SIG-M5 (cell line): Measurements from ENCODE around the gene TMPRSS13.

Experiments used
- DNase-seq: peaks from one replicate; lab custom pipeline; 2025; lab: John Stamatoyannopoulos, UW

The TMPRSS13 gene

DNA sequence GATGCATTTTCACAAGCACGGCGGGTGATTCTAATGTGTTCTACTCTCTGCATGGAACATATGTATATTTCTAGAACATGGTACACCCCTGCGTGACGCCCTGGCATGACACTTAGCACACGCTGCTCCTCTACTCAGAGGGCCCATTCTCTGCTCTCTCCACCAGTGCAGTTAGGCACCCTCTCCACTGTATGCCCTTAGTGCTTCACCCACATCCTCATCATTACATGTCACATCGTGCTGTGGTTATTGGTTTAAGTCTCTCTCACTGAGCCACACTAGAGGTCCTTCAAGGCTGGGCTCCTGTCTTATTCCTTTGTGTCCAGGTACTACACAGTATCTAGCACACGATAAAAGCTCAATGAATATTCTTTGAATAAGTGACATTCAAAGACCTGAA, 16.7 kb downstream of the TMPRSS13 start:
- no peak for DNase-seq

DNA sequence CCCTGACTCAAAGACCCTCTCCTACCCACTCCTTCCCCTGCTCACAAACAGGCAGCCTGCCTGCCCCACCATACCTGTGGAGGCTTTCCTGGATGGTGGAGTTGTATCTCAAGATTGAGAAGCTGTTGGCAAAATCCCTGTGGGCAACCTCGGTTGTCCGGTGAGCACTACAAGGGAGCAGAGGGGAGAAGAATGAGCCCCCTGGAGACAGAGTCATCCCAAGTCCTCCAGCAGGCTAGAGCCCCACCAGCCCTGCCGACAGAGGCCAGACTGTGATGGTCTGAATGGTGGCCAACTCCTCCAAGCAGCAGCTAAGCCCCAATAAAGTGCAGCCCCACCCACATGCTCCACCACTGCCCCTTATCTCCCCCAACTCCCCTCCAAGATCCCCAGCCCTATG, 17.5 kb downstream of the TMPRSS13 start:
- no peak for DNase-seq

DNA sequence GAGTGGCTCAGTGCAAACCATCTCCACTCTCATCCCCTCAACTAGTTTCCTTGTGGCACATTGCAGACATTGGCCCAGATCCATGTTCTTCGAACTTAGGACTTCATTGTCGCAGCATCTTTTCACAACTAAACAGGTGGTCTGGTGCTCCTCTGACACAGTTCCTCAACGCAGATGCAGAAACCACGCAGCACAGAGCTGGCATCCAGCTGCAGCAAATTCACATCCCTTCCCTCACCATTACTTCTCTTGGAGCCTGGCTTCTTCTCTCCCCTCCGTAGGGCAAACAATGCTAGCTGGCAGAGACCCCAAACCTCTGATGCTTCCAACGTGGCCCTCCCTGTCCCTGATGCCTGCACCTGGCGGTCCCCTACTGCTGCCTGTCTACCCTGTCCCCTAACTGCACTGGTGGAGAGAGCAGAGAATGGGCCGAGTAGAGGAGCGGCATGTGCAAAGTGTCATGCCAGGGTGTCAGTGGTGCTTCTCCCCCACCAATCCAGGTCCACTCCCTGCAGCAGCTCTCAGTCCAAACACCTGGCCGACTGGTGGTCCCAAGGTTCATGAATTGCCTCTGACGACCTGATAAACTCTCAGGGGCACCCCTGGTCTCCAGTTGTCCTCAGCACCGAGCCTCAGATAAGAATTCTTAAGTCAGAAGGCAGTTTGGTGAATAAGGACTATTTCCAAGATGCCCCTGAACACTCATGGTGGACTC, 18.1 kb downstream of the TMPRSS13 start:
- no peak for DNase-seq

DNA sequence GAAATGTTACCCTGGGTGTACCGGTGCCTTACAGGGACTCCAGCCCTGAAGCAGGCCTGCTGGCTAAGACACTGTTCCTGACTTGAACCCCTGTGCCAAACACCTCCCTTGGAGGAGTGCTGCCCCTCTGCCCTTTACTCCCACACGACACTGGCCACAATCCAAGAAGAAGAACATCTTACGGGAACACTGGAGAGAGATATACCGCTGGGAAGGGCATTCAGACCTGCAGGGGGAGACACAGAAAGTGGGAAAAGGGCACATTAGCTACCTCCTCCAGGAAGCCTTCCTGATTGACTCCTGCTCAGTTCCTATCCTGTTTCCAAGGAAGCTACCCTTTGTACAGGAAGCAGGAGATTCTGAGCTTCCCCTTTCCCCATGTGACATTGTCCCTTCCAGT, 18.7 kb downstream of the TMPRSS13 start:
- DNase-seq = no peak

DNA sequence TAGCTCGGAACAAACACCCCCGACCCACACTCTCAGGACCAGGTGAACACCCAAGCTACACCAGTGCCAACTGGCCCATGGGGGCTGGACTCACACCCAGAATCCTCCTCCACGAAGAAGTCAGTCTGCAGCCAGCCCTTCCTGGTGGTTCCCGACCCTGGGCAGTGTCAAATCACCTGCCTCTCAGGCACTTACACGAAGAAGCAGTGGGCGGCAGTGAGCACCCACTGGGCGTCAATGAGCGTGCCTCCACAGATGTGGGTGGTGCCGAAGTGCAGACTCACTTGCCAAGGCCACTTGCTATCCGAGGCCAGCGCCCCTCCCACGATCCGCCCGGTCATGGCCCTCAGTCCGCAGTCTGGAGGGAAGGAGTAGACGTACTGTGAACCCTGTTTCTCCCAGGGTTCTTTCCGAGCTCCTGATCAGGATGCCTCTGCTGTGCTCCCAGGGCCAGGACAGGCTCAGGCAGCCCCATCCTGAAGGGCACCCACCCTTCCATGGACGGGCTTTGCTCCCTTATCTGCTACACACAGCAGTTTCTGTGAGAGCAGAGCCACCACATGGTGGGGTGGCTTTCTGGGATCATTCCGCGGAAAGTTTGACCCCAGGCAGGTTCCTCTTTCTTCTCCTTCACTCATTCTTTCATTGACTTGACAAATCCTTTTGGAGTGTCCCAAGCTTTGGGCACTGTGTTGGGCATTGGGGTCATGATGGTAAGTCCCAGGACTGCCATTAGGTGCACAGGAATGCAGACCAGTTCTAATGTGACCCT, 19.4 kb downstream of the TMPRSS13 start:
- no peak for DNase-seq

DNA sequence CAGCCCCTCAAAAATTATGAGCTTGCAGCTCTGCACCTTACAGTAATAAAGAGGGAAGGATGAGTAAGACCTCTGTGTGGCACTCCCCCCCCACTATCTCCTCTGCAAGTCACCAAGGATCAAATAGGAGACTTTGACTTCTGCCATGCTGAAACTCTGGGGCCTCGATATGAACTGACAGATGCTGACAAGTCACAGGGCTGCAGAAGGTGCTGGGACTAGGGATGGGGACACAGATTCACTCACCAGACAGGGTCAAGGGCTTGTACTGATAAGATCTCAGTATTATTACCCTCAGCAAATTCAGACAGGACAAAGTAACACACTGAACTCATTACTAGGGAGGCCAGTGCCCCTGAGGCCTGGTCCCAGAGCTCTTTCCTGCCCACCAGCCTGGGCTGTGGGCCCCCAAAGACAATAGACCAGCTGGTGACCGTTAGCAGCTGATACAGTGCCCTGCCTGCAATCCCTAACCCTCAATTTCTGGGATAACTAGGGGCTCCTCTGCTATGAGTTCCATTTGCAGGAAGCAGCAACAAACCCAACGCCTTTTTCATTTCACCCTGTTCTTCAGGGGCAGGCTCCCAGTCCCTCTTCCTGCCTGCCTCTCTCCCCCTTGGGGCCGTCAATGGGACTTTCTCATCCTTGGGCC, 20.1 kb downstream of the TMPRSS13 start:
- DNase-seq = no peak

DNA sequence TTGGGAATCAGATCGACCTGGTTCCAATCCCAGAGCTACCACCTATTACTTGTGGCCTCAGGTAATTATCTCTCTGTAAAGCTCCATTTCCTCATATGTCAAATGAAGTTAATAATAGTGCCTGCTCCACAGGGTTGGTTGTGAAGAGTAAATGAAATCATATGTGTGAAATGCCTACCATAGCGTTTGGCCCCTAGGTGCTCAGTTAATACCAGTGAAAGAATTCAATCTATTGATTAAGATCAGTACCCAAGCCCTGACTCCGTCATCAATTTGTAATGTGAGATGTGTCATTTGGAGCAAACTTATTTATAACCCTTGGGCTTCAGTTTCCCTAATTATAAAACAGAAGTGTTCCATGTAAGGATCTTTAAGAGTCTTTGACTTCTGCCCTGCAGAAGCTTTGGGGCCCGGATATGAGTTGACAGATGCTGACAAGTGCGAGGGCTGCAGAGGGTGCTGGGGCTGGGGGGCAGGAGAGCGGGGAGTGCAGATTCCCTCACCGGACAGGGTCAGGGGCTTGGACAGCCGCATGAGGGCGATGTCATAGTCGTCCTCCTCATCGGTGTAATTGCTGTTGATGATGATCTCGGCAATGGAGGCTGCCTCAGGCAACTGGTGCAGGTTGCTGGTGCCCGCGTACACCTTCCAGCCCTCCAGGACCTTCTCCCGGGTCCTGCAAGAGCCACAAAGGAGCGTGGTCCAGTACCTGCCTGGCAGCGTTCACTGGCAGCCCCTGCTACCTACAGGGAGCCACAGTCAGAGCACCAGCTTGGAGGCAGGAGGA, 20.9 kb downstream of the TMPRSS13 start:
- DNase-seq = no peak

DNA sequence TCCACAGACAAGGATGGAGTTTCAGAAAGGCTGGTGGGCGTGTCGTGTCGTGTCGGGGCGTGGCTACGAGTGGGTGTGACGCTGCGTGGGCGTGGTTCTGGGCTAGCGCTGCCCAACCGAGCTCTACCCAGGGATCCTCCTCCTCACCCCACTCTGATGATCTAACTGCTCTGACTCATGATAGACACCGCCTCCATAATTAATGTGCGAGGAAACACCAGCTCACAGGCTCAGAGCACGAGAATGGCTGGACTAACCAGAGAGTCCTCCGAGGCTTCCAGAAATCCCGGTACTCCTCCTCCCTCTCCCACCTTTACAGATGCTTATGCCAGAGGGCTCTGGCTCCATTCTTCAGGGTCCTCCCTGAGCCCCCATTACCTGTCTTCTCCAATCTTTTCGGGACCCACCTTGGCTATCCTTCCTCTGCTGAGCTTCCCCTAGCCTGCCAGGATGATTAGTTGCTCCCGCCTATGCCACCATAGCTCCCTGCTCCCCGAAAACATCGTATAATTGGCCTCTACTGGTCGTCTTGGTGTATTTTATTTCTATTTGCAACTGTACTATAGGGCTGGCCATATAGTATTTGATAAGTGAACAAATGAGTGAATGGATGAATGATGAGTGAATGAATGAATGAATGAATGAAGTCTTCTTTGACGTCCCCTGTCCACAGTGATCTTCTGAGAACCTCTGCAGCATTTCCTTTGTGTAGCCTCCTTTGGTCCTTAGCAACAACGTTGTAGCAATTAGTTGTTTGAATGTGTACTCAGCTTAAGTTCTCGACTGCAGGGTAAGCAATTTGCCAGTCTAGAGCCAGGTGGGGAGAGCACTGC, 21.7 kb downstream of the TMPRSS13 start:
- DNase-seq = peak; percentile 45

DNA sequence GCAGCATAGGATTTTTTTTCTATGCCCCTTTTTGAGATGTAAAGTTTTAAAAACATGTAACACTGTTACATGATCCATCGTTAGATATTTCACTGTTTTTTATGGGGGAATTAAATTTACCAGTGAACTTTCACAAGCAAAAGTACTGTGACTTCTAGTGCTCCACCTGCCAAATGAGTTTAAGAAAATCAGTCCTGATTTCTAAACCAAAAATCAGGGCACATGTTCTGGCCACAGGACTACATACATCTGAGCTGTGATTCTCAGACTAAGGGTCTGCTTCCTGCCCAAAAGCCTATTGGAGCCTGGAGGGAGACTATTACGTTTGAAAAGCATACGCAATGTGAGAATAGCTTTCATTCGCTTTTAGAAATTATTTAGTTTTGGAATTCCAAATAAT, 22.5 kb downstream of the TMPRSS13 start:
- DNase-seq = no peak

DNA sequence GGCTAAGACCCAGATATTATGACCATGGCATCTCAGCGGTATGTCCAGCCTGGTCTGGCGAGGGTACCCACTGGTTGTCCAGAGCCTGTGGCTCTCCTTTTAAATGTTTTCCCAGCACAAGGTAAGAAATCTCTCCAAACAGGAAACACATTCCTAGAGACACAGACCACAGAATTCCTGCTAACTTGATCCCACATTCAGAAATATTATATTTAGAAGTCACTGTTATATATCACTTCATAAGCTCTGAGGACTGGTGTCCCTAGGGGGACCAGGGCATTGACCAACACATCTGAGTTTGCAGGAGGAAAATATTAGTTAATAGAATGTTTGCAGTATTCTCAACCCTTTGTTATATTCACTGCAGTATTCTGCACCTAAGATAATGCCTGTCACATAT, 23.1 kb downstream of the TMPRSS13 start:
- DNase-seq = no peak

DNA sequence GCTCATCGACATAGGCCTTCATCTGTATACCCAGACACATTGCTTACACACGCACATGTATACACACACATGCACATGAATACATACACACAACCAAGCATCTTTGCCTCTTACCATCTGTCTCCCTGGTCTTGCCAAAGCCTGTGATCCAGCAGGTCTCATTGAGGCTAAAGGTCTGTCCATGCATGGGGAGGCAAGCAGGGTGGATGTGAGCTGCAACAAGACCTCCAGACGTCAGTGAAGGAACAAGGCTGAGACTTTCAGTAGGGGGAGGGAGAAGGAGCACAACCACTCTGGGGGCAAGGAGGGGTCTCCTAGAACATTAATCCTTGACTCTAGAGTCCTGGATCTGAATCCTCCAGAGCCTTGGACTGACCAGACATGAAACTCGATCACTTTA, 23.7 kb downstream of the TMPRSS13 start:
- no peak for DNase-seq

DNA sequence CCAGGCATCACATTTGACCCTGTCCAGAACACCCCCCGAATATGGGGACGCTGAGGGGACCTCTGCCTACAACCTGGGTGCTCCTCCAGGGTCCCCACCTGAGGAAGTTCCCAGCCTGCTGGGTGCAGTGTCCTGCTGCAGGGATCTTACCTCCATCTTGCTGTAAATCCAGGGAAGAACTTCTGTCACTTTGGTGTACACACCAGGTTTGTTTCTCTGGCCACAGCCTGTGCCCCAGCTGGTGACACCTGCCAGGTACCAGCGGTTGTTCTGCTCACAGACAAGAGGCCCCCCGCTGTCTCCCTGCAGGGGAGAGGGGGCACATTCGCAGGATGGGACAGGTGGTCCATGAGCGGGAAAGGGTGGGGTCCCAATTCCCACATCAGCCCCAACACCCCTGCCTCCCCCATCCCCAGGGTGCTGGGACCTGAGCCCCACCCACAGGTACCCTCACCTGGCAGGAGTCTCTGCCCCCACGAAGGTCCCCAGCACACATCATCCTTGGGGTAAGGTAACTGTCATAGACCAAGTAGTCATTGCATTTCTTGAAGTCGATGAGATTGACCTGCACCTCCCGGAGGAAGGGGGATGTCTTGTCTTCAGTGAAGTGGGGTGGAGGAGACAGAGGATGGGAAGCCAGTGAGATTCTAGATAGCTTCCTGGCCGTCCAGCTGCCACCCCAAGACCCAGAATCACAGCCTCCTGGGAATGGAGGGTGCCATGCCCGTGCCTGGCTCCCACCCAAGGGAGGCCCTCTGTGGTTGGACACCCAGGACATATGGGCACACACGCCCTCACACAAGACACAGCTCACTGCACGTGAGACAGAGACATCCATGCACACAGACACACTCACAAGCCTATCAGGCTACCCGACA, 25.5 kb downstream of the TMPRSS13 start:
- DNase-seq = no peak

DNA sequence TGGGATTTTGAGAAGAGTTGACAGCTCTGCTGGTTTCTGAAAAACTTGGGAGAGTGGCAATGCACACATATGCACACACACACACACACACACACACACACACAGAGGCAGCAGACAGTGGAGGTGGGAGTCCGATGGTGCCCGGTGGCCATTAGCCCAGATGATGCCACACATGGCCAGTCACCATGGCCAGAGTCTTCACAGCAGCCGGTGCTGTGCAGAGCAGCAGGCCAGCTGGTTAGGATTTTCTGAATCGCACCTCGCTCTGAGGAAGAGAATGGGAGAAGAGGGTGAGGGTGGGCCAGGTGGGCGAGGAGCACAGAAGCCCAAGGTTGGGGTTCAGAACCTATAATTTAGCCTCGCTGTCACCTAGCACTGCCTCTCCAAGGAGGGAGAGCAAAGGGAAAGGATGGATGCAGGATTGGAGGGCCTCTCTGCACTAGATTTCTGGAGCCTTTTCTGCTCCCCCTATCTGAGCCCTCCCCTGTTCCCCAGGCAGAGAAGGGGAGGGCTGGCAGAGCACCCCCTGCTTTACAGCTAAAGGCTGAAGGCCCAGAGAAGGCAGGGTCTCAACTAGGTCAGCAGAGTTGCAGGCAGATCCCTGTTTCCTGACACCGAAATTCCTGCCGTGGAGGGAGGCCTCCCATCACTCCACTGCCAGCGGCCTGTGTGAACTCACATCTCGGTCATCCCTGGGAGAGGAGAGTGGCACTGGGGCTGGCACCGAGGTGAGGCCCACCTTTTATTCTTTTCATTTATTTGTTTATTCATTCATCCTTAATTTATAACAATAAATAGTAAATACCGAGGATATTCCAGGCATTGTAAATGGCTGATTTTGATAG, 27.0 kb downstream of the TMPRSS13 start:
- DNase-seq = no peak

DNA sequence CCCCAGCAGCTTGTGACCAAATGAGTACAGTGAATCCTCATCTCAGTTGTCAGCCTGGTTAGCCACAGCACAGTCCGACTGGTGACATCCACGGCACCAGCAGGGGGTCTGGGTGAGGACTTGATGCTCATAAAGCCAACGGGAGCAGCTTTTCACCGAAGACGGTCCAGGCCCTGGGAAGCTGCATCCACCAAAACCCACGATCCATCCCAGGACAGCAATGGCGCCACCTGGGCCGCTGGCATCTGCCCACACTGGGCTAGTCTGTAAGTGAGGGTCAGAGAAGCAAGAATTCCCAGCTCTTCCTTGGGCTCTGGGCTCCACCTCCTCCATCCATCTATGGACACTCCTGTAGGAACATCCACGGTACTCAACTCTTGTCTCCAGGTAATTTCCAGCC, 27.6 kb downstream of the TMPRSS13 start:
- no peak for DNase-seq

DNA sequence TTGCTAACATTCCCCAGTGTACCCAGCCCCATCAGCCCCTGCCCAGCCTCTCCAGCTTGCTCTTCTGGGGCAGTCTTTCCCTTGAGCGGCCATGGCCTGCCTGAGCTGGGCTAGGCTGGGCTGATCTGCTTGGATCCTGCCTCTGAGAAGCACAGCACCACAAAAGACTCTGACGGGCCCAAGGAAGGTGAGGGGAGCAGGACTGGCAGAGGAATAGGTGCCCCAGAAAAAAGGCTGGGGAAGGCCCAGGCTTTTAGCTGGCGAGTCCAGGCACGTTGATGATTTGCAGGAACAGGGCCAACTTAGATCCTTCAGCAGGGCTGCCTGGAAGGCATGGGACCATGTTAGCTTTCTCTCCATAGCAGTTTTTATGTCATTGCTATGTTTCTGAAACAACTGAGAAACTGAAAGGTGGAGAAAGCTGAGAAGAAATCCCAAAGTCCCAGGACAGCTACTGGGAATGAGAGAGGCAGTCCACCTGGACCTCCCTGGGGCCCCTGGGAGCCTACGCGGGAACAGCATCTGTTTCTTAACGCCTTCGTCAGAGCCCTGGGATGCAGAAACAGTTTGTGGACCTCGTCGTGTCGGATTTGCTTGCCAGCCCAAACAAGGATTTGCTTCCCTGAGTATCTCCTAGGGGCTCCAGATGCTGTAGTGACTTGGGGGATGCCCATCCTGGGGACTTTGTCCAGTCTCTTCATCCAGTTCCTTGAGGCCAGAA, 28.3 kb downstream of the TMPRSS13 start:
- no peak for DNase-seq

DNA sequence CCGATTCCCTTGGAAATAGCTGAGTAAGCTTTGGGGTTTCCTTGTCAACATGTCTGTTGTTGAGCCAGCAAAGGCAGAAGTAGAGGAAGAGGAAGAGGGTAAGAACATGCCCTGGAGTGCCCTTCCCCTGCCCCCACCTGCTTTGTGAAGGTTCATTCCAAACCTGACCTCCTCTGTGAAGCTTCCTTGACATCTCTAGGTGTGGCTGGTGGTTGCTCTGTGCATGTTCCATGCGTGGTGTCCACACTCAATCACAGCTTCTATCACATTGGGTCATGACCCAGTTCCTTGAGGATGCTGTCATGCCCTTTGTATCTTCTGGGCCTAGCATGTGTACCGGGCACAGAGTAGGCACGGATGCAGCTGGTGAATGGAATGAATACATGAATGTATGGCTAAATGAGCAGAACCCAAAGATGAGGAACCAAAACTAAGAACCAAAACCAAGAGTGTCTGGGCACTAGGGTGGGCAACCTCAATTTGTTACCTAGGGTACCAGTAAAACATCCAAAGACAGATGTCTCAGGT, 29.0 kb downstream of the TMPRSS13 start:
- no peak for DNase-seq

DNA sequence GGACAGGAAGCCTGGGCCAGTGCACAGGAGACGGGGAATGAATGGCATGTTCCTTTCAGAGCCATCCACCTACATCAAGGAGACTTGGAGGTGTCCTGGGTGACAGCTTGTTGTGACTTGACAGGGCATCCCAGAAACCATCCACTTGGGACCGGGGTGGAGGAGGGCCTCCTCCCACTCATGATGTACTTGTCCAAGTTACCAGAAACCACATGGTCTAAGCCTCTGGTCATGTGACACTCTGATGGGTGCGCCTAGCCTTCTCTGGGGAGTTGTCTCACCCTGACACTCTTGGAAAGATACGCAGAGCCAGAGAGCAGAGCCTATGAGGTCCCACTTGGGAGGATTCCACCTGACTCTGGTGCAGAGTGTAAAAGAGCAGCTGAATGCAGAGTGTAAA, 31.1 kb downstream of the TMPRSS13 start:
- no peak for DNase-seq

DNA sequence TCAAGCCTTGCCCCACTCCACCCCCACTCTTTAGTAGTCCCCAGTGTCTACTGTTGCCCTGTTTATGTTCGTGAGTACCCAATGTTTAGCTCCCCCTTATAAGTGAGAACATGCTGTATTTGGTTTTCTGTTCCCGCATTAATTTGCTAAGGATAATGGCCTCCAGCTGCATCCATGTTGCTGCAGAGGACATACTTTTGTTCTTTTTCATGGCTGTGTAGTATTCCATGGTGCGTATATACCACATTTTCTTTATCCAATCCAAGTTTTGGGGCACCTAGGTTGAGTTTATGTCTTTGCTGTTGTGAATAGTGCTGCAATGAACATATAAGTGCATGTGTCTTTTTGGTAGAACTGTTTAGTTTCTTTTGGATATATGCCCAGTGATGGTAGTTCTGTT, 36.6 kb downstream of the TMPRSS13 start:
- DNase-seq = no peak

DNA sequence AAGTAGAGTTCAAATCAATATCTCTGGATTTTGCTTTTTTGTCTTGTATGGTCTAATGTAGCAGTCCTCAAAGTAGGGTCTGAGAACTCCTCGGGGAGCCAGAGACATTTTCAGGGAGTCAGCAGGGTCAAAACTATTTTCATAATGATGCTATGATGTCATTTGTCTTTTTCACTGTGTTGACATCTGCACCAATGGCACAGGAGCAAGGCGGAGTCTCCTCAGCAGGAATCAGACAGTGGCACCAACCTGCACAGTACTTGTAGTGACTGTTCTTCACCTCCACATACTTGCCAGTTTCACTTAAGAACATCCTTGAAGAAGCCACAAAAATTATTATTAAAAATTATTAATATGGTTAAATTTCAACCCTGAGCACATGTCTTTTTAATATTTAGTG, 37.8 kb downstream of the TMPRSS13 start:
- no peak for DNase-seq
